Kidney (tissue), 14 donors: Measurements from ENCODE around the gene SYNE1. TPM values are rescaled to one million over a fixed set of nuclear protein-coding genes. Genes with fewer than 3 reads are reported as not detected.
A peak's percentile ranks its signal among the peaks of the same experiment; 100 is the strongest.

Experiments
- DNase-seq, 5 donors: peaks; one replicate each; pipeline ENCODE4 v3.0.0-alpha.2; 2013 to 2020
- FAIRE-seq: peaks from 2 replicates; lab custom pipeline; 2012; peaks lifted over from hg19 to GRCh38; lab: Jason Lieb, UNC
- H3K27ac ChIP-seq, 2 donors: one replicate each; pipeline ENCODE4 v1.7.0; 2013; ENCODE audit warnings: low read depth in 2 of 2, low read length in 2 of 2, inconsistent platforms in 1 of 2
- H3K27me3 ChIP-seq: one replicate; pipeline ENCODE4 v1.7.1; 2013; ENCODE audit warnings: low read length, inconsistent platforms; ENCODE audit not compliant: control insufficient read depth, insufficient read depth
- H3K36me3 ChIP-seq, 3 donors: one replicate each; pipeline versions ENCODE4 v1.7.0 to v1.7.1; 2013; ENCODE audit warnings: low read length in 3 of 3, control low read depth in 1 of 3, inconsistent platforms in 1 of 3; ENCODE audit not compliant: insufficient read depth in 3 of 3, control insufficient read depth in 2 of 3
- H3K4me1 ChIP-seq, 3 donors: one replicate each; pipeline versions ENCODE4 v1.7.0 to v1.7.1; 2013; ENCODE audit warnings: low read length in 3 of 3, inconsistent platforms in 1 of 3, low read depth in 1 of 3; ENCODE audit not compliant: control insufficient read depth in 2 of 3, insufficient read depth in 2 of 3
- H3K4me3 ChIP-seq, 3 donors: one replicate each; pipeline versions ENCODE4 v1.7.0 to v1.8.1; 2013; ENCODE audit warnings: low read length in 3 of 3, control low read depth in 1 of 3, inconsistent platforms in 1 of 3
- H3K9ac ChIP-seq, 3 donors: one replicate each; pipeline versions ENCODE4 v1.7.0 to v1.7.1; 2013; ENCODE audit warnings: low read length in 3 of 3, control low read depth in 1 of 3, inconsistent platforms in 1 of 3
- H3K9me3 ChIP-seq, 3 donors: one replicate each; pipeline versions ENCODE4 v1.7.0 to v1.7.1; 2013; ENCODE audit warnings: low read length in 3 of 3, control low read depth in 1 of 3, inconsistent platforms in 1 of 3; ENCODE audit not compliant: control insufficient read depth in 2 of 3, insufficient read depth in 1 of 3
- CTCF ChIP-seq: IDR thresholded peaks from 3 replicates; pipeline ENCODE4 v1.5.1; 2012; ENCODE audit warnings: mild to moderate bottlenecking, moderate library complexity, borderline replicate concordance; ENCODE audit not compliant: insufficient read depth; ENCODE audit errors: extremely low read depth
- intact Hi-C: fragments of 100-400 bp; cut with DNase I; formaldehyde crosslinking; loops from one replicate; pipeline ENCODE4 v1.11.1; 2022
- polyA plus RNA-seq: library from polyadenylated mRNA; stranded (reverse); fragments of 350-450 nt; fragmentation: Illumina TruSeq; extraction: RNeasy Lipid Tissue Mini Kit (QIAGEN cat#74804); gene quantifications from one replicate; pipeline ENCODE4 v1.2.3, GENCODE V29; 2014; ENCODE audit warnings: low read depth, low replicate concordance; ENCODE audit not compliant: insufficient read depth
- total RNA-seq: library from RNA; stranded (reverse); fragmentation: NEBNext Ultra II Directional; extraction: Animal tissue kit (Norgen Biotek cat#: 25700); gene quantifications from one replicate; pipeline ENCODE4 v1.2.1, GENCODE V29; 2021
- donor health status: control.
- donor health status: control.
- donor health status: control.
- donor health status: control.
- donor health status: control.
- donor health status: DM: yes; HTN: yes; CAD: no.
- donor health status: Normal renal cell carcinoma (clear cell type).

The SYNE1 gene
- total and polyA plus RNA-seq, 2 donors from 2014 or later = 47.8 to 216 TPM

DNA sequence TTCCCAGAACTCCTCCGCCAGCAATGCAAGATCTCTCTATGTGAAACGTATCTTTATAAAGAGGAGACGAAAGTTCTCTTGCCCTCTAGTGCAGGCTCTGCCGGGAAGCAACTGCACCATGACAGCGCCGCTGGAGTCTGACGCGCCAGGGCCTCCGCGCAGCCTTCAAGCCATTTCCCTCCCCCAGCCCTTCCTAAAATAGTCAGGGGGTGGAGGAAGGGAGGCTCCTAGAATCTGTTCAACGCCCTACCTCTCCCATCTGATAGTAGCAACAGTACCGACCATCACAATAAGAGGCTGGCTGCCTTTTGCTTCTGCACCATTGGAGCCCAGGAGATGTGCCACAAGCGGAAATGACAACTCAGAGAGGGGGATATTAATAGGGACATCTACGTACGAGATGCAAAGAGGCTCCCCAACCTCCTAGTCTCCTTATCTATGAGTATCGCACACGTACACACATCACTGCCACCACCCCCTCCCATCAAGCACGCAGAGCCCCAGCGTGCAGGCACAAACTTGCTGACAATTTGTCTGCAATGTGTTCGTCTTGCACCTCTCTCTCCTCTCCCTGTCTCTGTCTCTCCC, 1.0 kb downstream of the SYNE1 start:
- H3K27ac ChIP-seq = peak overlapping the region; percentile 63 to 82
- peaks cover 2% of the 10 kb centered on the region for H3K27me3 ChIP-seq
- intact Hi-C loops = no loop called here
- peak overlapping the region; percentile 76 to 93 (median 80) for H3K4me3 ChIP-seq
- FAIRE-seq = no peak
- H3K9me3 ChIP-seq = no peaks in the 10 kb centered on the region
- H3K9ac ChIP-seq = peak overlapping the region; percentile 3 to 46 (median 37)
- no peaks in the 10 kb centered on the region for H3K36me3 ChIP-seq
- no peak for TF ChIP-seq CTCF
- peaks cover 0 to 4% (median 0%) of the 10 kb centered on the region in 3 donors for H3K4me1 ChIP-seq
- peak; percentile 28 to 83 (median 56) for DNase-seq

GRCh38 chr6:152634773-152635172, 2.4 kb downstream of the SYNE1 start:
- no peaks in the 10 kb centered on the region for H3K36me3 ChIP-seq
- H3K4me1 ChIP-seq = peaks cover 0 to 4% (median 0%) of the 10 kb centered on the region in 3 donors
- no peak for FAIRE-seq
- H3K9ac ChIP-seq = no peak overlapping the region
- peak overlapping the region in 1 of 3 donors; percentile 80 for H3K4me3 ChIP-seq
- no peak for TF ChIP-seq CTCF
- H3K9me3 ChIP-seq = no peaks in the 10 kb centered on the region
- H3K27me3 ChIP-seq = peaks cover 2% of the 10 kb centered on the region
- intact Hi-C loops = no loop called here
- no peak overlapping the region for H3K27ac ChIP-seq
- no peak for DNase-seq

DNA sequence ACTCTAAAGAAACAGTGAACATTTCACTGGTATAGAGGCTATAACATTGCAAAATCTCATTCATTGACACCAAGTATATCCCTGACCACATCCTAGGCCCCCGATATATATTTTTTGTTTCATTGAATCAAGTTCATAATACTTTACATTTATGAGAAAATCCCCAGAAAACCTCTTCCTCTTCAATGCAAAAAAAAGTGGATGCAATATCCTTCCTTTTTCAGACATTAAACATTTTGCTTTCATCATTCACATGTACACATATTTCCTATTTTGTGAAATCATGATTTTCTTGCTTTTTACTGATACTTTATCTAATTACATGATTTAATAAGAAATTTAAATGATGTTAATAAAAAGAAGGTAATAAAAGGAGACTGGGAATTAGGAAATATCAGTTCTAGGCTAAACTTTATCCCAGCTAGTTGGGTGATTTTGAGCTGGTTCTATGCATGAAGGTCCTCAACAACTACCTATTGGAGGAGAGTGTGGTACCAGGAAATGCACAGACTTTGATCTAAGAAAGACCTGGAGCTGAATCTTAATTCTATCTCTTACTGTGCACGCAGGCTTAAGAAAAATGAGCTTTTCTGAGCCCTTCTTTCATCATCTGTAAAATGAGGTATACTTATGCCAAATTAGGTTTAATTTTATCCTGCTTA, 4.9 kb downstream of the SYNE1 start:
- H3K27ac ChIP-seq = no peak overlapping the region
- peaks cover 0 to 4% (median 0%) of the 10 kb centered on the region in 3 donors for H3K4me1 ChIP-seq
- intact Hi-C loops = no loop called here
- FAIRE-seq = no peak
- no peak for TF ChIP-seq CTCF
- DNase-seq = no peak
- no peaks in the 10 kb centered on the region for H3K9me3 ChIP-seq
- no peak overlapping the region for H3K4me3 ChIP-seq
- no peak overlapping the region for H3K9ac ChIP-seq
- no peaks in the 10 kb centered on the region for H3K27me3 ChIP-seq
- no peaks in the 10 kb centered on the region for H3K36me3 ChIP-seq
